Loucy (cell line): ENCODE measurements around the gene PDE5A.

Source experiments
- H2AFZ ChIP-seq: fragments of 200-600 bp; sonication (generic); 2 replicates; pipeline ENCODE4 v1.6.0; 2016; ENCODE audit warnings: antibody characterized with exemption, mild to moderate bottlenecking, low read length, moderate library complexity
- H3F3A ChIP-seq: fragments of 200-600 bp; 2 replicates; pipeline ENCODE4 v1.6.0; 2016; ENCODE audit warnings: antibody characterized with exemption, low read depth, mild to moderate bottlenecking
- H3K27me3 ChIP-seq: fragments of 200-600 bp; sonication (generic); 2 replicates; pipeline ENCODE4 v1.6.1; 2014; ENCODE audit warnings: low read length, mild to moderate bottlenecking; ENCODE audit not compliant: insufficient read depth, poor library complexity, severe bottlenecking
- H3K36me3 ChIP-seq: fragments of 200-600 bp; sonication (generic); 2 replicates; pipeline ENCODE4 v1.6.1; 2016; ENCODE audit warnings: low read length; ENCODE audit not compliant: insufficient read depth
- H3K4me1 ChIP-seq: fragments of 200-600 bp; sonication (generic); 2 replicates; pipeline ENCODE4 v1.5.1; 2014; ENCODE audit warnings: low read length, mild to moderate bottlenecking; ENCODE audit not compliant: insufficient read depth, poor library complexity, severe bottlenecking
- H3K4me2 ChIP-seq: fragments of 200-600 bp; sonication (generic); 2 replicates; pipeline ENCODE4 v1.6.0; 2014; ENCODE audit warnings: antibody characterized with exemption, low read length, low read depth, mild to moderate bottlenecking; ENCODE audit not compliant: poor library complexity, severe bottlenecking
- H3K4me3 ChIP-seq: fragments of 200-600 bp; sonication (generic); 2 replicates; pipeline ENCODE4 v1.5.1; 2014; ENCODE audit warnings: low read length, mild to moderate bottlenecking, mixed read lengths; ENCODE audit not compliant: poor library complexity, severe bottlenecking
- H3K79me2 ChIP-seq: fragments of 200-600 bp; sonication (generic); 2 replicates; pipeline ENCODE4 v1.6.1; 2014; ENCODE audit warnings: low read length; ENCODE audit not compliant: insufficient read depth
- H3K9ac ChIP-seq: fragments of 200-600 bp; sonication (generic); 2 replicates; pipeline ENCODE4 v1.6.0; 2014; ENCODE audit warnings: mild to moderate bottlenecking, low read depth, low read length, moderate library complexity; ENCODE audit not compliant: poor library complexity, severe bottlenecking
- H3K9me2 ChIP-seq: fragments of 200-600 bp; sonication (generic); replicated peaks from 2 replicates; pipeline ENCODE4 v1.6.1; 2016; ENCODE audit warnings: low read depth, low read length, mixed read lengths
- H3K9me3 ChIP-seq: fragments of 200-600 bp; sonication (generic); 2 replicates; pipeline ENCODE4 v1.6.1; 2014; ENCODE audit warnings: mild to moderate bottlenecking, antibody characterized with exemption, low read length, low read depth; ENCODE audit not compliant: insufficient read depth
- H4K20me1 ChIP-seq: fragments of 200-600 bp; sonication (generic); 2 replicates; pipeline ENCODE4 v1.6.0; 2014; ENCODE audit warnings: antibody characterized with exemption, low read length, mild to moderate bottlenecking; ENCODE audit not compliant: insufficient read depth, poor library complexity, severe bottlenecking
- EZH2phosphoT487 ChIP-seq: fragments of 200-600 bp; IDR thresholded peaks from 2 replicates; pipeline ENCODE4 v1.6.1; 2018; ENCODE audit warnings: antibody characterized with exemption, mild to moderate bottlenecking, moderate library complexity, borderline replicate concordance
- TF ChIP-seq, protein P1 (sequence below): fragments of 200-600 bp; sonication (generic); conservative IDR thresholded peaks from 2 replicates; pipeline ENCODE4 v1.5.1; 2014; ENCODE audit warnings: mild to moderate bottlenecking, antibody characterized with exemption, low read length

Gene PDE5A

DNA sequence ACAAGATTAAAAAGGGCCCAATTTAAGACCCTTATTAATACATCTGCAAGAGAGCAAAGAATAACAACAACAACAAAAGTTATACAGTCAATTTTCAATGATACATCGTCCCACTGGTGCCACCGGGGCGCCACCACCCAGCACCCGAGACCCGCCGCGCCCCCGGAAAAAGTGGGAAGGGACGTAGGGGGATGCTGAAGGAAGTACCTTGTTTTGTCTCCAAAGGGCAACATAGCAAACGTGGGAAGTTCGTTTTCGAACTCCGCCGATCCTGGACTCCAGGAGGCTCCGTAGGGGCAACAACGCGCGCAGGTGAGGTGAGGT, 1.7 kb downstream of the PDE5A start:
- H3K9me3 ChIP-seq, result no peaks in the 10 kb centered on the region
- no peaks in the 10 kb centered on the region for H3K4me1 ChIP-seq
- no peaks in the 10 kb centered on the region for H3K9me2 ChIP-seq
- no peaks in the 10 kb centered on the region for H4K20me1 ChIP-seq
- no peaks in the 10 kb centered on the region for H3K79me2 ChIP-seq
- no peaks in the 10 kb centered on the region for H3F3A ChIP-seq
- H3K4me2 ChIP-seq, result no peak overlapping the region
- TF ChIP-seq EZH2phosphoT487, result no peak
- TF ChIP-seq, protein P1, sequence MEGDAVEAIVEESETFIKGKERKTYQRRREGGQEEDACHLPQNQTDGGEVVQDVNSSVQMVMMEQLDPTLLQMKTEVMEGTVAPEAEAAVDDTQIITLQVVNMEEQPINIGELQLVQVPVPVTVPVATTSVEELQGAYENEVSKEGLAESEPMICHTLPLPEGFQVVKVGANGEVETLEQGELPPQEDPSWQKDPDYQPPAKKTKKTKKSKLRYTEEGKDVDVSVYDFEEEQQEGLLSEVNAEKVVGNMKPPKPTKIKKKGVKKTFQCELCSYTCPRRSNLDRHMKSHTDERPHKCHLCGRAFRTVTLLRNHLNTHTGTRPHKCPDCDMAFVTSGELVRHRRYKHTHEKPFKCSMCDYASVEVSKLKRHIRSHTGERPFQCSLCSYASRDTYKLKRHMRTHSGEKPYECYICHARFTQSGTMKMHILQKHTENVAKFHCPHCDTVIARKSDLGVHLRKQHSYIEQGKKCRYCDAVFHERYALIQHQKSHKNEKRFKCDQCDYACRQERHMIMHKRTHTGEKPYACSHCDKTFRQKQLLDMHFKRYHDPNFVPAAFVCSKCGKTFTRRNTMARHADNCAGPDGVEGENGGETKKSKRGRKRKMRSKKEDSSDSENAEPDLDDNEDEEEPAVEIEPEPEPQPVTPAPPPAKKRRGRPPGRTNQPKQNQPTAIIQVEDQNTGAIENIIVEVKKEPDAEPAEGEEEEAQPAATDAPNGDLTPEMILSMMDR, result no peak
- no peaks in the 10 kb centered on the region for H3K27me3 ChIP-seq
- H2AFZ ChIP-seq, result no peak overlapping the region
- H3K36me3 ChIP-seq, result no peaks in the 10 kb centered on the region
- H3K4me3 ChIP-seq, result no peak overlapping the region
- H3K9ac ChIP-seq, result no peak overlapping the region

- H3F3A ChIP-seq, result no peaks in the 10 kb centered on the region
- no peak overlapping the region for H2AFZ ChIP-seq
- no peaks in the 10 kb centered on the region for H4K20me1 ChIP-seq
- no peaks in the 10 kb centered on the region for H3K9me3 ChIP-seq
- H3K9ac ChIP-seq, result no peak overlapping the region
- H3K4me2 ChIP-seq, result no peak overlapping the region
- no peaks in the 10 kb centered on the region for H3K36me3 ChIP-seq
- H3K79me2 ChIP-seq, result no peaks in the 10 kb centered on the region
- no peak overlapping the region for H3K4me3 ChIP-seq
- no peak for TF ChIP-seq EZH2phosphoT487
- TF ChIP-seq, protein P1, result no peak
- H3K9me2 ChIP-seq, result no peaks in the 10 kb centered on the region
- H3K4me1 ChIP-seq, result no peaks in the 10 kb centered on the region
- no peaks in the 10 kb centered on the region for H3K27me3 ChIP-seq
These were observed 2.2 kb downstream of the PDE5A start for GRCh38 chr4:119626420-119626819.

DNA sequence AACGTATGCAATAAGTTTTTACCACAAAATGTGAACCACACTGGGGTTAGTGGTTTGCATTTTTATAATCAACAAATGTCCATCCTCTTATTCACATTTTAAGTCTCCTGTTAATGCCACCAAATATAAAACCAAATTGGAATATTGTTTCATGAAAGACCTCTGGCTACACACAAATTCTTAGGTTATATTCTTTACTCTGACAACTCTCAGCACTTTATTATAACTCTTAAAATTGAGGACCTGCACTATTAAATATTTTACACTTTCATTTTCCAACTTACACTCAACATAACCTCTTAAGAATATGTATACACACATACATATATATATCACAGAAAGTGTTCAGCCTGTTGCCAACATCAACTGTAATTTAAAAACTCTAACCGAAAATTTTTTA, 2.8 kb downstream of the PDE5A start:
- Histone ChIP-seq H3K9ac (no peak overlapping the region), H3K79me2 (no peaks in the 10 kb centered on the region), H3K36me3 (no peaks in the 10 kb centered on the region), H3K4me1 (no peaks in the 10 kb centered on the region), H4K20me1 (no peaks in the 10 kb centered on the region), H2AFZ (no peak overlapping the region), H3K9me2 (no peaks in the 10 kb centered on the region), H3K9me3 (no peaks in the 10 kb centered on the region), H3K4me2 (no peak overlapping the region), H3F3A (no peaks in the 10 kb centered on the region), H3K27me3 (no peaks in the 10 kb centered on the region), H3K4me3 (no peak overlapping the region)
- TF ChIP-seq, protein P1, result no peak
- no peak for TF ChIP-seq EZH2phosphoT487
